ENCODE results near the gene PLA2G2C.

DNA sequence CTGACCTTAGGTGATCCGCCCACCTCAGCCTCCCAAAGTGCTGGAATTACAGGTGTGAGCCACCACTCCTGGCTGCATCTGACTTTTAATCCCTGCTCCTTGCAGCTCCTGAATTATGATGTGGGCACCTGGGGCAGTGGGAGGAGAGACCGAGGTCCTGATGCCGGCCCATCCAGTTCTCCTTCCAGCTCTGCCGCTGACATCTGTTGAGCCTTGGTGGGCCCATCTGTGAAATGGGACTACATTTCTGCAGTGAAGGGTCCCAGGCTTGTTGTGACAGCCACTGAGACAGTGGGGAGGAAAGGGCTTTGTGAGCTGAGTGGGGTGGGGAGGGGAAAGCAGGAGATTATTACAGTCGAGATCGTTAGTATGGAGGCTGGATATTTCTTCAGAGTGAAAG, 35.3 kb downstream of the PLA2G2C start:
- TF ChIP-seq, protein P1, sequence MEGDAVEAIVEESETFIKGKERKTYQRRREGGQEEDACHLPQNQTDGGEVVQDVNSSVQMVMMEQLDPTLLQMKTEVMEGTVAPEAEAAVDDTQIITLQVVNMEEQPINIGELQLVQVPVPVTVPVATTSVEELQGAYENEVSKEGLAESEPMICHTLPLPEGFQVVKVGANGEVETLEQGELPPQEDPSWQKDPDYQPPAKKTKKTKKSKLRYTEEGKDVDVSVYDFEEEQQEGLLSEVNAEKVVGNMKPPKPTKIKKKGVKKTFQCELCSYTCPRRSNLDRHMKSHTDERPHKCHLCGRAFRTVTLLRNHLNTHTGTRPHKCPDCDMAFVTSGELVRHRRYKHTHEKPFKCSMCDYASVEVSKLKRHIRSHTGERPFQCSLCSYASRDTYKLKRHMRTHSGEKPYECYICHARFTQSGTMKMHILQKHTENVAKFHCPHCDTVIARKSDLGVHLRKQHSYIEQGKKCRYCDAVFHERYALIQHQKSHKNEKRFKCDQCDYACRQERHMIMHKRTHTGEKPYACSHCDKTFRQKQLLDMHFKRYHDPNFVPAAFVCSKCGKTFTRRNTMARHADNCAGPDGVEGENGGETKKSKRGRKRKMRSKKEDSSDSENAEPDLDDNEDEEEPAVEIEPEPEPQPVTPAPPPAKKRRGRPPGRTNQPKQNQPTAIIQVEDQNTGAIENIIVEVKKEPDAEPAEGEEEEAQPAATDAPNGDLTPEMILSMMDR (IDR thresholded peaks at IDR 0.05; ENCODE audit: extremely low read depth in 1 of 2, insufficient read depth in 1 of 2, low read depth in 1 of 2, low read length in 2 of 2) = no peak
- TF ChIP-seq EZH2 (IDR thresholded peaks at IDR 0.05; ENCODE audit: borderline replicate concordance, low read depth, low read length, severe bottlenecking) (no peak), POLR2A (IDR thresholded peaks at IDR 0.05; ENCODE audit: low read depth, low read length) (no peak)
- TF ChIP-seq, protein P2, sequence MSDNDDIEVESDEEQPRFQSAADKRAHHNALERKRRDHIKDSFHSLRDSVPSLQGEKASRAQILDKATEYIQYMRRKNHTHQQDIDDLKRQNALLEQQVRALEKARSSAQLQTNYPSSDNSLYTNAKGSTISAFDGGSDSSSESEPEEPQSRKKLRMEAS (IDR thresholded peaks at IDR 0.05; ENCODE audit: insufficient read depth, insufficient read length) = no peak

Measured in endothelial cell of umbilical vein (primary cell).